HG02973 (cell line): ENCODE measurements around the gene TAS2R31.

Experiments used
- ATAC-seq: cut with Tn5 transposase; IDR thresholded peaks from one replicate; pipeline ENCODE4 v1.9.1; 2021; ENCODE audit warnings: moderate library complexity; ENCODE audit not compliant: unreplicated experiment

TAS2R31 gene

DNA sequence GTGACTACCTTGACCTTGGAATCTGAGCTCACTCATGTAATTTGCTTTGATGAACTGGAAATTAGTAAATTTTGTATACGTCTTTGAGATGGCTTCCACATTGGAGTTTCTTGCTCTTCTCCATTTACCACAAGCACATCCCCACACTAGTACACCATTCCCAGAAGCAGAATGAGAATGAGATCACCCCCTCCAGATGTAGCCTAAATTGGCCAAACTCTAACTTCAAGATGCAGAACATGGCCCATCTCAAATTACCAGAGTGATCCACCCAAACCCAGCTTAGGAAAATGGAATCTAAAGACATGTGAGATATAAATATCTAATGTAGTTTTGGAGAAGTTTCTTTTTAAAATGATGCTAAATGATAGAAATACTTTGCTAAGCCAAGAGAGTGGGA, 23.6 kb downstream of the TAS2R31 start:
- no peak for ATAC-seq

DNA sequence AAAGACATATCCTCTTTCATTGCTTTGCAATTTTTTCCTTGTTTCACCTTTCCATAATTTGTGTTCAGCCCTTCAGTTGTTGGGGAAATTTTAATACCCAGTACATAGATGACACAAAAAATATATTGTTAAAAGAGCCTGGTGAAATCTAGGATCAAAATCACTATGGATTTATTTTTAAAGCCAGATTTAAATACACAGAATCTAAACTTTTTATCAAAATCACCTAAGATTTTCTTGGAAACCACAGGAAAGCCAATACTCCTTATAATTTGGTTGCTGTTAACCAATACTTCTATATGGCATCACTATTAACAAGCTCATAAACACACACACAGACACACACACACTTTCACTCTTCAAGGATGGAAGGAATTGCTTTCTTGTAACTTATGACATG, 33.0 kb downstream of the TAS2R31 start, which contains the start of gene TAS2R20:
Gene TAS2R20, minus strand, starts transcription at position 101 of the 400 bp plus-strand sequence. CDS start 429 bp downstream, outside the sequence.
- ATAC-seq: no peak

DNA sequence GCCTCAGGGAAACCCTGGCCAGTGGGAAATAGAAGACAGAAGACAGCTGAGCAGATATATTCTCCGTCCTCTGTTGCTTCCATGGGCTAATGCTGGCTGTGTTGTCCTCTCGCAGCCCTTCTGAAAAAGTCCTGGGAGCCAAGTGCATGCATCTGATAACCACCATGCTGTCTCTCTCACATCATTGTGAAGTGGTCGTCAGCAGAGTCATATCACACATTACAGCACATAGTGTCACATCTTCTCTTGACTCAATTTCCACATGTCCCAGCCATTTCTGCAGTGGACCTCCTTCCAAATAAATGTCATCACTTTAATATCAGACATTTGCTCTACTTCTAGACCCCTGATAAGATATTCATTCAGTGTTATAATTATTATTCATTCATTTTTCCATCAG, 36.9 kb downstream of the TAS2R31 start:
- ATAC-seq: no peak

DNA sequence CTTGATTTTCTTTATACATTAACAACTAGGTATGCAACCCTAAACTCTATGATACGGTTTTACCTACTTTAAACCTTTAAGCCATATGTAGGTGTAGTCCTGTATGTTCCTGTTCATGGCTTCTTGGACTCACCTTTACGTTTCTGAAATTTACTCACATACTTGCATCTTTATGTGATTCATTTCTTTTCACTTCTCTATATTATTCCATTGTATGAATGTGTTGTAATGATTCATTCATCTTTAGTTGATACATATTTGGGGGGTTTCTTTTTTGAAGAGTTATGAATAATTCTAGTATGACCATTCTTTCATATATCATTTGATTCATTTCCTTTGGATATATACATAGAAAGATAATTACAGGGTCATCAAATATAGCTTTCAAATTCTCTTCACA, 42.1 kb downstream of the TAS2R31 start:
- no peak for ATAC-seq

DNA sequence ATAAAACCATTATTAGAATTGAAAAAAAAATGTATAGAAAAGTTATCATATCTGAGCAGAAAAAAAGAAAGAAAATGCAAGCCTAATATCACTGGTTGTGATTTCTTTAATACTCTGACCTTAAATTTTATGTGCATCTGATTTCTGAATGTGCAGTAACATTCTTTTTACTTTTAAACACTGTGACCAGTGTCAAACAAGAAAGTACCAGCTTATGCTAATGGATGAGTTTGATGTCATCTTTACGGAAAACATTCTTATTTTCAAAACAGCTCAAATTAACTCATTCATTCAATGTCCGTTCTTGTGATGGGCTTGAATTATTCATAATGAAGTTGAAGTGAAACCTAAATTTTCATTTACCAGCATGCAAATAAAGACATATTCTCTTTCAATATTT, 44.4 kb downstream of the TAS2R31 start, which contains the start of gene TAS2R50:
Gene TAS2R50, minus strand, starts transcription at position 101 of the 400 bp plus-strand sequence. Its CDS starts 52 bp downstream, at position 49.
- no peak for ATAC-seq

DNA sequence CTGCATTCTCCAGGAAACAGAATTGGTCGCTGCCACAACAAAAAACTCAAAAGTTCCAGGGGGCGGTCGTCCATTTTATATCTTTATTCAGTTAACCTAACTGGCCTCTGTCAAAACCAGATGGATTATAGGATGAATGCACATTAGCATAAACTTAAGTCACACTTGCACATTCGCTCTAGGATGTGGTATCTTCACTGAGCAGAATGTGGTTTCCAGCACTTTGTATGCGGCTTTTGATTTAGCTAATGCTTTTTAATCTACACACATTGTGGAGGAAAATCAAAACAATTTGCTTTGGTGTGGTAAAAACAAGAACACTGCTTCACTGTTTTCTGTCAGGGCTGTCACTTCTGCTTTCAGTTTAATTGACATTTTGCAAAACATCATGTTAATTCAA, 49.0 kb downstream of the TAS2R31 start:
- ATAC-seq: no peak
